Neuronal stem cell (in vitro differentiated cells): Measurements from ENCODE around the gene SOX8.

ENCODE experiments used
- DNase-seq: peaks from one replicate; pipeline ENCODE4 v3.0.0-alpha.2; 2013; ENCODE audit warnings: low spot score
- H2AFZ ChIP-seq: one replicate; pipeline ENCODE4 v1.6.1; 2013; ENCODE audit warnings: mild to moderate bottlenecking, low read length, inconsistent platforms
- H2AK5ac ChIP-seq: 2 replicates; pipeline ENCODE4 v1.6.1; 2013; ENCODE audit warnings: low read depth, mild to moderate bottlenecking, inconsistent platforms, low read length, moderate library complexity, mixed read lengths
- H2BK120ac ChIP-seq: 2 replicates; pipeline ENCODE4 v1.6.1; 2013; ENCODE audit warnings: low read depth, mild to moderate bottlenecking, inconsistent platforms, low read length, moderate library complexity, mixed read lengths
- H2BK12ac ChIP-seq: one replicate; pipeline ENCODE4 v1.6.1; 2013; ENCODE audit warnings: low read length, inconsistent platforms
- H2BK15ac ChIP-seq: 2 replicates; pipeline ENCODE4 v1.6.1; 2013; ENCODE audit warnings: mild to moderate bottlenecking, low read length, inconsistent platforms, mixed read lengths
- H2BK5ac ChIP-seq: one replicate; pipeline ENCODE4 v1.6.1; 2013; ENCODE audit warnings: inconsistent platforms, mild to moderate bottlenecking, low read length, moderate library complexity
- H3K14ac ChIP-seq: one replicate; pipeline ENCODE4 v1.6.1; 2013; ENCODE audit warnings: low read length, inconsistent platforms
- H3K18ac ChIP-seq: 2 replicates; pipeline ENCODE4 v1.6.1; 2013; ENCODE audit warnings: low read length, inconsistent platforms
- H3K23ac ChIP-seq: 2 replicates; pipeline ENCODE4 v1.6.1; 2013; ENCODE audit warnings: low read depth, mild to moderate bottlenecking, mixed read lengths, low read length, inconsistent platforms; ENCODE audit not compliant: poor library complexity
- H3K27ac ChIP-seq: replicated peaks from 3 replicates; pipeline ENCODE4 v1.5.1; 2013; ENCODE audit warnings: low read length, inconsistent platforms
- H3K27me3 ChIP-seq, 3 experiments: 2 replicates each; pipeline ENCODE4 v1.6.1; 2013; ENCODE audit warnings: low read length in 3 of 3, mild to moderate bottlenecking in 2 of 3, inconsistent platforms in 1 of 3, low read depth in 1 of 3, mixed read lengths in 1 of 3, moderate library complexity in 1 of 3; ENCODE audit not compliant: control insufficient read depth in 3 of 3, insufficient read depth in 3 of 3
- H3K36me3 ChIP-seq, 2 donors: replicated peaks in 1 of 2; 2 replicates each; pipeline ENCODE4 v1.6.1; 2013; ENCODE audit warnings: low read length in 2 of 2; ENCODE audit not compliant: control insufficient read depth in 2 of 2, insufficient read depth in 2 of 2
- H3K4ac ChIP-seq: 2 replicates; pipeline ENCODE4 v1.6.1; 2013; ENCODE audit warnings: inconsistent platforms, mild to moderate bottlenecking, low read length, moderate library complexity
- H3K4me1 ChIP-seq, 2 donors: 1 replicate in 1 of 2; 2 replicates in 1 of 2; pipeline ENCODE4 v1.6.1; 2013; ENCODE audit warnings: low read length in 2 of 2, low read depth in 1 of 2; ENCODE audit not compliant: control insufficient read depth in 2 of 2, insufficient read depth in 1 of 2
- H3K4me2 ChIP-seq: one replicate; pipeline ENCODE4 v1.6.1; 2013; ENCODE audit warnings: mild to moderate bottlenecking, low read length, inconsistent platforms; ENCODE audit not compliant: insufficient read depth, poor library complexity, severe bottlenecking
- H3K4me3 ChIP-seq, 2 donors: 2 replicates each; pipeline ENCODE4 v1.5.1; 2013; ENCODE audit warnings: low read length in 2 of 2, mild to moderate bottlenecking in 2 of 2, inconsistent platforms in 1 of 2, moderate library complexity in 1 of 2
- H3K79me1 ChIP-seq: one replicate; pipeline ENCODE4 v1.6.1; 2013; ENCODE audit warnings: low read depth, mild to moderate bottlenecking, inconsistent platforms, low read length, moderate library complexity
- H3K9ac ChIP-seq: one replicate; pipeline ENCODE4 v1.6.1; 2013; ENCODE audit warnings: mild to moderate bottlenecking, low read depth, low read length, inconsistent platforms; ENCODE audit not compliant: poor library complexity
- H3K9me3 ChIP-seq, 2 donors: replicated peaks in 1 of 2; 2 replicates each; pipeline versions ENCODE3 to v1.6.1; 2013; ENCODE audit warnings: low read length in 2 of 2, mild to moderate bottlenecking in 2 of 2, inconsistent platforms in 1 of 2, low read depth in 1 of 2, mixed read lengths in 1 of 2, moderate library complexity in 1 of 2; ENCODE audit not compliant: control insufficient read depth in 2 of 2, insufficient read depth in 1 of 2
- H4K8ac ChIP-seq: one replicate; pipeline ENCODE4 v1.6.1; 2013; ENCODE audit warnings: low read depth, mild to moderate bottlenecking, inconsistent platforms, low read length, moderate library complexity
- H4K91ac ChIP-seq: one replicate; pipeline ENCODE4 v1.6.1; 2013; ENCODE audit warnings: low read length, low read depth, mild to moderate bottlenecking, inconsistent platforms; ENCODE audit not compliant: poor library complexity
- WGBS, 2 donors: extraction: QIAGEN DNeasy Blood & Tissue Kit; methylation state at CpG; one replicate each; pipeline ENCODE4 v1.1.7; 2013; ENCODE audit warnings: missing lambda C conversion rate in 2 of 2, mixed read lengths in 1 of 2; ENCODE audit not compliant: insufficient read length in 2 of 2, insufficient replicate concordance in 1 of 2; ENCODE audit errors: extremely low coverage in 2 of 2; 5-methylcytosine and 5-hydroxymethylcytosine counted together

The SOX8 gene

GRCh38 chr16:977081-977701 is 4.4 kb upstream of the SOX8 start:
- Histone ChIP-seq H4K91ac (no peak overlapping the region), H3K4me1 (peaks cover 8 to 16% of the 10 kb centered on the region in 2 donors), H2BK5ac (peak overlapping the region; percentile 42), H3K4me2 (no peak overlapping the region), H3K4me3 (no peak overlapping the region), H3K9ac (no peak overlapping the region), H3K18ac (peak overlapping the region; percentile 70), H3K23ac (peak overlapping the region; percentile 52), H2AK5ac (peak overlapping the region; percentile 96), H3K79me1 (peaks cover 3% of the 10 kb centered on the region), H3K9me3 (peaks cover 0 to 1% of the 10 kb centered on the region in 2 donors), H3K27ac (no peak overlapping the region), H3K36me3 (no peaks in the 10 kb centered on the region), H3K14ac (peak overlapping the region; percentile 87), H3K27me3 (peaks cover 2 to 32% (median 6%) of the 10 kb centered on the region in 3 experiments), H2AFZ (no peak overlapping the region), H2BK12ac (peak overlapping the region; percentile 97), H3K4ac (no peak overlapping the region), H4K8ac (no peak overlapping the region), H2BK15ac (peak overlapping the region; percentile 27), H2BK120ac (peak overlapping the region; percentile 75)
- WGBS, 2 donors, result no CpG with 5 or more reads among the region's 28 CpGs
- no peak for DNase-seq

GRCh38 chr16:977896-978295 is 3.7 kb upstream of the SOX8 start:
- Histone ChIP-seq H2BK12ac (peak overlapping the region; percentile 97), H2AFZ (no peak overlapping the region), H3K27me3 (peaks cover 9 to 39% (median 11%) of the 10 kb centered on the region in 3 experiments), H3K18ac (peak overlapping the region; percentile 13), H3K9ac (no peak overlapping the region), H3K23ac (peak overlapping the region; percentile 52), H3K27ac (no peak overlapping the region), H2AK5ac (peak overlapping the region; percentile 96), H3K9me3 (peaks cover 0 to 1% of the 10 kb centered on the region in 2 donors), H4K8ac (no peak overlapping the region), H2BK15ac (no peak overlapping the region), H2BK120ac (no peak overlapping the region), H3K79me1 (peaks cover 4% of the 10 kb centered on the region), H3K4me1 (peaks cover 9 to 14% of the 10 kb centered on the region in 2 donors), H3K4me3 (peak overlapping the region in 1 of 2 donors; percentile 62), H2BK5ac (no peak overlapping the region), H3K4me2 (peak overlapping the region; percentile 11), H3K14ac (peak overlapping the region; percentile 31), H3K36me3 (no peaks in the 10 kb centered on the region), H3K4ac (no peak overlapping the region), H4K91ac (peak overlapping the region; percentile 72)
- DNase-seq, result no peak
- 67 to 100% methylated on average over 2 to 6 of the region's 8 CpGs for WGBS, 2 donors

- peak overlapping the region; percentile 38 for H2BK15ac ChIP-seq
- peak overlapping the region; percentile 1 for H3K23ac ChIP-seq
- no peak overlapping the region for H2AFZ ChIP-seq
- no peaks in the 10 kb centered on the region for H3K36me3 ChIP-seq
- H2AK5ac ChIP-seq, result peak overlapping the region; percentile 99
- no peak overlapping the region for H2BK120ac ChIP-seq
- no peak for DNase-seq
- no peak overlapping the region for H4K8ac ChIP-seq
- H4K91ac ChIP-seq, result peak overlapping the region; percentile 72
- no peak overlapping the region for H3K4ac ChIP-seq
- H3K9ac ChIP-seq, result no peak overlapping the region
- no peak overlapping the region for H2BK5ac ChIP-seq
- H3K9me3 ChIP-seq, result peaks cover 0 to 1% of the 10 kb centered on the region in 2 donors
- H3K4me1 ChIP-seq, result peaks cover 14 to 17% of the 10 kb centered on the region in 2 donors
- H3K27me3 ChIP-seq, result peaks cover 10 to 41% (median 11%) of the 10 kb centered on the region in 3 experiments
- no peak overlapping the region for H3K27ac ChIP-seq
- peak overlapping the region; percentile 97 for H2BK12ac ChIP-seq
- no CpG with 5 or more reads among the region's 9 CpGs for WGBS, 2 donors
- peak overlapping the region in 1 of 2 donors; percentile 62 for H3K4me3 ChIP-seq
- H3K18ac ChIP-seq, result no peak overlapping the region
- H3K4me2 ChIP-seq, result no peak overlapping the region
- H3K14ac ChIP-seq, result peak overlapping the region; percentile 31
- peaks cover 4% of the 10 kb centered on the region for H3K79me1 ChIP-seq
Observed at GRCh38 chr16:978403-978802, 3.2 kb upstream of the SOX8 start.

GRCh38 chr16:979147-979546 is 2.4 kb upstream of the SOX8 start:
- Histone ChIP-seq H2BK120ac (no peak overlapping the region), H3K4me1 (peaks cover 17 to 24% of the 10 kb centered on the region in 2 donors), H3K18ac (no peak overlapping the region), H3K4ac (no peak overlapping the region), H4K8ac (no peak overlapping the region), H2AFZ (no peak overlapping the region), H3K27ac (no peak overlapping the region), H2BK15ac (peak overlapping the region; percentile 38), H3K4me2 (no peak overlapping the region), H3K14ac (no peak overlapping the region), H3K27me3 (peaks cover 10 to 45% (median 11%) of the 10 kb centered on the region in 3 experiments), H3K9ac (no peak overlapping the region), H3K36me3 (no peaks in the 10 kb centered on the region), H3K4me3 (no peak overlapping the region), H2AK5ac (peak overlapping the region; percentile 99), H3K79me1 (peaks cover 7% of the 10 kb centered on the region), H4K91ac (no peak overlapping the region), H3K9me3 (peaks cover 0 to 1% of the 10 kb centered on the region in 2 donors), H3K23ac (peak overlapping the region; percentile 34), H2BK12ac (no peak overlapping the region), H2BK5ac (no peak overlapping the region)
- WGBS, 2 donors, result no CpG with 5 or more reads among the region's 14 CpGs
- no peak for DNase-seq
